HG03060 (cell line): ENCODE results near the gene ADCK2.
"Not testable (repeated sequence)": the region's sequence is repeated elsewhere in the genome, so short reads cannot be mapped to it uniquely, and the experiment has no call there.

Experiments used
- ATAC-seq: cut with Tn5 transposase; IDR thresholded peaks from one replicate; pipeline ENCODE4 v1.9.1; 2021; ENCODE audit warnings: low read depth, moderate number of reproducible peaks; ENCODE audit not compliant: unreplicated experiment

ADCK2 gene

DNA sequence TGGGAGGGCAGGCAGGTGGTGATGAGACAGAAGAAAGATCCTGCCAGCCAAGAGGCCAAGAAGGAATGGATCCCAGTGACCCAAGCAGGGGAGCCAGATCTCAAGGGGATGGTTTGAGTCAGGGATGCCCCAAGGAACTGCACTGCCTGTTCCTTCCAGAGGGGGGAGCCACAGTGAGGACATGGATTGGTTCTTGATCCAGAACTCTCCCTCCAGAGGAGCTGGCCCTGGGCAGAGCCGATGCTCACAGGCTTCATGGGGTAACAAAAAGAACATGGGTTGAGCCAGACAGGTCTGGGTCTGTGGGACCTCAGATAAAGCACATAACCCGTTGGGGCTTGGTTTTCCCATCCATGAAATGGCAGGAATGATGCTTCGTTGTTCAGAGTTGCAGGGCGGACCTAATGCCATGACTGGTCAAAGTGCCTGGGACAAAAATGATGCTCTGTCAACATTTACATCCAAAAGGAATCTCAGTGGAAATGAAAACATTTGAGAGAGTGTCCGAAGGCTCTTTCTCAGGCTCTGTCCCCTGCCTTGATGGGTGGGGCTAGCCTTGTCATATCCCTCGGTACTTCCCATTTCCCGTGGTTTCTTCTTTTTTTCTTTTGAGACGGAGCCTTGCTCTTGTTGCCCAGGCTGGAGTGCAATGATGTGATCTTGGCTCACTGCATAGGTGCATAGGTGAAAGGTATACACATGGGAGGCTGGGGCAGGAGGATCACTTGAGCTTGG, 27.4 kb upstream of the ADCK2 start:
- ATAC-seq: no peak

DNA sequence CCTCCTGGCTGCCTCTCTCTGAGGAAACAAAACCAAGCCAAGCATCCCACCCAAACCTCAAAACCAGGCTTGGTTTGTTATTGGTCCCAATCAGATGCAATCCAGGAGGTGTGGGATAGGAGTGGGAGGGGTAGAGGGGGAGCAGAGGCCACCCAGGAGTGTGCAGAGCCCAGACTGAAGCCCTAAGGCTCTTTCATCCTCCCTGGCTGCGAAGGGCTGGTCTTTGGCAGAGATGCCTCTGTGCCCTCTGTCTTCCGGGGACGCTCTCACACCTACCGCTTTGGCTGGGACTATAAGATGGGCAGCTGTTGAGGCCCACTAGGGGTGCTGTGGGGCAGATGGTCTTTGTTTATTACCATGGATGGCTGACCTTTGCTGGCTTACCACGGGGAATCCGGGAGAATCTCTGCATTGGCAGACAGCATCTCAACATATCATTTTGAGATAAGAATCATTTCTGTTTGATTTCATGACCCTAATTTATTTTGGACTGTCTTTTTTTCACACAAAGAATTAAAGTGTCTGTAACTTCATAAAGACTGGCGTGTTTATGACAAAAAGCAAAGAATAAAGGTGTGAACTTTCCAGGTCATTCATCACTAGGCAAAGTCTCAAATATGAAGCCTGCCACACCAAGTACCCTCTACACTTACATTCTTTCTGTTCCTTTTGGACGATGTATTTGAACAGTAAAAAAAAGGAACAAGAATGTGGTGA, 25.7 kb upstream of the ADCK2 start:
- ATAC-seq: no peak

DNA sequence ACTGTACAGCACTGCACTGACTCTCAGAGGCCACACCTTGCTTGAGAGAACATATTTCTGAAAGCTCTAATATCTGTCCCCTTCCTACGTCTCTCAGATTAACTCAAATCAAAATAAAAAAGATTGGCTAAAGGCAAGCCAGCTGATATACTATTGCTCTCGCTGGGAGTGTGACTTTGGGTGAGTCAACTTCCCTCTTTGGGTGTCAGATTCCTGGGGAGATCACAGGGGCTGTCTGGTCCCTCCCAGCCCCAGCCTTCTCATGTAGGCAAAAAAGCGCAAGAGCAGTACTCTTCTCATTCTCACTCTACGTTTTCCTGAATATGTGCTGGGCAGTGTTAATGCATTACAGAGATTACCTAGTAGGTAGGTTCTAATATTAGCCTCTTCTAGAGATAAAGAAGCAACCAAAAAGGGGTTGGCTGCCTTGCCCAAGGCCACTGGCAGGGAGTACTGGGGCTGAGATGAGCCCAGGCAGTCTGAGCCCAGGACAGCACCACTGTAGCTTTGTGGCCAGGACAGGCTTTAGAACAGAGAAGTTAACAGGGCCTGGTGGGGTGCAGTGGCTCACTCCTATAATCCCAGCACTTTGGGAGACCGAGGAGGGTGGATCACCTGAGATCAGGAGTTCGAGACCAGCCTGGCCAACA, 23.1 kb upstream of the ADCK2 start:
- ATAC-seq: no peak

DNA sequence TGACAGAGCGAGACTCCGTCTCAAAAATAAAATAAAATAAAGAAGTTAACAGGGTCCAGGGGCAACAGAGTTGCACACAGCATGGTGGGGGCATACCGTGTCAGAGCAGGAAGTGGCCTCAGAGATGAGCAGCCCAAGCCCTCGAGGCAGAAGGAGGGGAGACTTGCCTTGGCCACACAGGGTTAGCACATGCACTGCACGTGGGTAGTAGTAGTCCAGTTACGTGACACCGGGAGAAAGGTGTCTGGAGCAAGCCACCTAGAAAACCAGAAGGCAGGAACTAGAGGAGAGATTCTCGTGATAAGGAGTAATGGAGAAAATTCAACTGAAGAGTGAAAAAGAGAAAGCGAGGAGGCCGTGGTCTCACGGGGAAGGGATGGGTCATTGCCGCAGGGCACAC, 22.4 kb upstream of the ADCK2 start:
- no peak for ATAC-seq

DNA sequence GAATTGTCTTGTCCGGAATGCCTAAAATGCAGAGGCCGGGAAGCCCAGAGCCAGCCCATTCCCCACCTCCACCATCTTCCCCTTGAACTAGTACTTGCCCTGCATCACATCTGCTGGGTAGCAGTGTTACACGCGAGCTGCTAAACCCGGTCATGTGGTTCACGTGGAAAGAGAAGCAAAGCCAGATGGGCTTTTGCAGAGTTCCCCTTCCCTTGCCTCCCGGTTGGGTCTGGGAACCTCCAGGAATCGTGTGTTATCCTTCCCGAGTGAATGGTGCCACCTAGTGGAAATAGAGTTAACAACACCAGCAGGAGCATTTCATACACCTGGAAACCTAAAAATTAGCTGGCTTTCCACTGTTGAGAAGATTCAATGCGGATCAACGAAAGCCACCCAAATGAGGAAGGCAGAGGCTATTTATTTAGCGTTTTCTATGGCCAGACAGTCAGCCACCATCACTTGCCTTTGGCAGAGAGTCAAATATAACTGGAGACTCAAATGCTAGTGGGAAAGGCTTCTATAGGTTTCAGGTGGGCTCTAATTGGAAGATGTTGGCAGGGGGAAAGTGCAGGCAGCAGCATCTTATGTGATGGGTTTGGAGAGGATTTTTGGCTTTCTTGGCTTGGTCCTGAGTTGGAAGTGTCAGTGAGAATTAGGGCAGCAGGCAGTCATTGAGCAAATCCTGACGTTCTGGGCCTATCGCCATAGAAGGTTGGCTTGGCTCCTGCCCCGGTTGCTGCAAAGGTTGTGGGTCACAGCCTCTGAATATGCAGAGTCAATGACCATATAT, 19.2 kb upstream of the ADCK2 start:
- no peak for ATAC-seq

DNA sequence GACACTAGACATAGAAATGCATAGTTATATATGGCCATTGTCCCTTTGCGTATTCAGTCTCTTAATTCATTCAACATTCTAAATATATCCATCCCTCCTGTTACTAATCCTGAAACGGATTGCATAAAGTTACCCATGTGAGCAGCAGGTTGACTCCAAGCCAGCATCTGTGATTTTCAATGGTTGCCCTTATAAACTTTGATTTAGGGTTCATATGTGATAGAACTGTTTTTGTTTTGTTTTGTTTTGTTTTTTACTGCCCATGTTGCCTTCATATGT, 18.7 kb upstream of the ADCK2 start:
- no peak for ATAC-seq

DNA sequence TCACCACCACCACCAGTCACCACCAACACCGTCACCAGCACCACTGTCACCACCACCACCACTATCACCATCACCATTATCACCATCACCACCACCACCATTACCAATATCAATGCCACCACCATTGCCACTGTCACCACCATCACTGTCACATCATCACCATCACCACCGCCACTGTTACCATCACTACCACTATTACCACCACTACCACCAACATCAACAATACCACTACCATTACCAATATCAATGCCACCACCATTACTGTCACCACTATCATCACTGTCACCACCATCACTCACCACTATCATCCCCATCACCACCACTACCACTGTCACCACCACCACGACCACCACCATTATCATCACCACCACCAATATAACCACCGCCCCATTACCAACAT, 18.1 kb upstream of the ADCK2 start:
- no peak for ATAC-seq

DNA sequence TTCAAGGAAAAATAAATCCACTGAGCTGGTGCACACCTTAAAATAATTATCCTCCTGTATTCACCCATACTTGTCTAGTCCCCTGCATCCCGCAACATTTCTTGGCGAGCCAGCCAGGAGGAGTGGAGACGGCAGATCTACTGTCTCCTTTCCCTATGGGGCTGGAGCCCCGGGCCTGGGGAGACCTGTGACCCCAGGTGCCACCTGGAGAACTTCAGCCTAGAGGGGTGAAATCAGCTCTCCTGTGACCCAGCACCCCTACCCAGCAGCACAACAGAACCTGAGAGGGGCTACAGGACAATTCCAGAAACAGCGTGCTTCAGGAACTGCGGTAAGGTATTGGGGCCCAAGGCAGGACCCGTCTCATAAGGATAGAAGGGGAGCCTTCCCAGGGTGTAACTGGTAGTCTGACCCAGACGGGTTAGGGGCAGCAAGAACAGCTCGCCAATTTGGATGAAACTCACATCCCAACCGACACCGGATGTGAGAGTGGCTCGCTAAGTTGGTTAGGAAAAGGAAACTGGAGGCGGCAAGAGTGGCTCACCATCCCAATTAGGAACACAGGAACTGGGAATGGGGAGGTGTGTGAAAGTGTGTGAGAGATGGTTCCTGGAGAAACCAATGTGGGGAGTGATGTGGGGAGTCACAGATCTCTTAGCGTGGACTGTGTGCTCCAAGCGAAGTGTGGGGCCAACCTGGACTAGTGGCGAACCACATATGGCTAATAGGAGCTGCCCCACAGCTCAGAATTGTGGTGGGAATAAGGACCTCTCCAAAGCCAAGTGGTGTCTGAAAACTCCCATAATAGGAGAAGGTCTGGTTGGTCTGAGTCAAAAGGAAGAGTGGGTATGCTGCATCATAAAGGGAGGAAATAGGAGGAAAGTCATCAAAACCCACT, 17.0 kb upstream of the ADCK2 start:
- ATAC-seq: no peak

DNA sequence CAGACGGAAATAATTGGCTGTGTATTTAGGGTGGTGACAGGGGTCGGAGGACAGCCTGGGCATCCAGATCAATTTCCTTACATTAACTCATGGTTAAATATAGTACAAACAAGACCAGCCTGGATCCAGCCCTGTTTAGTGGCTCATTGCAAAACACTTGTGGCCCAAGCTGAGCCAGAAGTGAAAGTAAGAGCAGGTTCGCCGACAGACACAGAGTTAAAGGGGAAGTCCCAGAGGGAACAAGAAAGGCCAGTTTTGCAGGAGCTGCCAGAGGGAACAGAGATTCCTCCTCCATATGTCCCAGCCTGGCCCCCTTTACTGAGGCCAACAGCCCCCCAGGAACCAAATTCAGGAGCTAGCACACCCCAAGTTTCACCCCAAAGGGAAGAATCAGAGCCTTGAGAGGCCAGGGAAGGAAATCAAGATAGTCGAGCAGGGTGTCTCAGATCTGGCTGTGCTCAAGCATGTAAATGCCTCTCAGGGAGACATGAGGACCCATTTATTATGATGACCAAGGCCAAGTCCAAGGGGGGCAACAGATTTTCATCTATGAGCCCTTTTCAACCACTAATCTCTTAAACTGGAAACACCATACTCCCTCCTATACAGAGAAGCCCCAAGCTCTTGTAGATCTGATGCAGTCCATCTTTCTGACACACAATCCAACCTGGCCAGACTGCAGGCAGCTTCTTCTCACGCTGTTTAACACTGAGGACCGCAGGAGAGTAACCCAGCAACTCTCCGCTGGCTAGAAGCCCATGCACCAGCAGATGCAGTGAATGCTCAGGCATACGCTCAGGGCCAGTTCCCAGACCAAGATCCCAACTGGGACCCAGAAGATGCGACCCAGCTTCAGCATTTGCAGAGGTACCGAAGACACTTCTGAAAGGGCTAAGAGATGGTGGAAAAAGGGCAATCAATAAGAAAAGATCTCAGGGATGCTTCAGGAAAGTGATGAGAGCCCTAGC, 15.9 kb upstream of the ADCK2 start:
- no peak for ATAC-seq

DNA sequence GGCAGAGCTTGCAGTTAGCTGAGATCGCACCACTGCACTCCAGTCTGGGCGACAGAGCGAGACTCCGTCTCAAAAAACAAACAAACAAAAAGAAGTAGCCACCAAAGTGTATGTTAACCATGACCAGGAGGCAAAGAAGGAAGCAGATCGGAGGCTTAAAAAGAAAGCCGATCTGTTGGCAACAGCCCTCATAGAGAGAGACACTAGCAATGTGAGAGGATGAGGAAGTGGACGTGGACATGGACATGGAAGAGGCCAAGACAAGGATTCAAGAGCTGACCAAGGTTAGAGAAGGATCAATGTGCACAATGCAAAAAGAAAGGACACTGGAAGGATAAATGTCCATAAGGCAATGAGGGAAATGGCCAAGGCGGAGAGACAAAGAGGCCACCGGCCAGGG, 14.9 kb upstream of the ADCK2 start:
- ATAC-seq: no peak

DNA sequence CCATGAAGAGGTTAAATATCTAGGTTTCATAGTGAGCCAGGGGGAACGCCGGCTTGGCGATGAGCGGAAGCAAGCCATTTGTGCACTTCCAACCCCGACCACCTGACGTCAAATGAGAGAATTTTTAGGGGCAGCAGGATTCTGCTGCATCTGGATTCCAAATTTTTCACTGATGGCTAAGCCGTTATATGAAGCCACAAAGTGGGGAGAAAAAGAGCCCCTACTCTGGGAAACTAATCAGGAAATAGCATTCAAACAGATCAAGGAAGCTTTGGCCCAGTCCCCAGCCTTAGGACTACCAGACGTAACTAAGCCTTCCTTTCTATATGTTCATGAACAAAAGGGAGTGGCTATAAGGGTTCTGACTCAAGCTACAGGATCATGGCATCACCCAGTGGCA, 12.9 kb upstream of the ADCK2 start:
- no peak for ATAC-seq

DNA sequence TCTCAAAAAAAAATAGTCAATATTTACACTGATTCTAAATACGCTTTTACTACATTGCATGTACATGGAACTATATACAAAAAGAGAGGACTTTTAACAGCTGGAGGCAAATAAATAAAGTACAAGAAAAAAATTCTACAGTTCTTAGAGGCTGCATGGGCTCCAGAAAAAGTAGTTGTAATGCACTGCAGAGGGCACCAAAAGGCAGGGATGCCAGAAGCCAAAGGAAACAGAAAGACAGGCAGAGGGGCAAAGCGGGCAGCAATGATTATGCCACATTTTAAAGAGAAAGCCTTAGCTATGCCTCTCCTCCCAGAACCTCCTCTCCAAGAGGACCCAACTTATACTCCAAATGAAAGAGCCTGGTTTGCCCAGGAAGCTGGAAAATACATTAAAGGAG, 11.6 kb upstream of the ADCK2 start:
- ATAC-seq: no peak

DNA sequence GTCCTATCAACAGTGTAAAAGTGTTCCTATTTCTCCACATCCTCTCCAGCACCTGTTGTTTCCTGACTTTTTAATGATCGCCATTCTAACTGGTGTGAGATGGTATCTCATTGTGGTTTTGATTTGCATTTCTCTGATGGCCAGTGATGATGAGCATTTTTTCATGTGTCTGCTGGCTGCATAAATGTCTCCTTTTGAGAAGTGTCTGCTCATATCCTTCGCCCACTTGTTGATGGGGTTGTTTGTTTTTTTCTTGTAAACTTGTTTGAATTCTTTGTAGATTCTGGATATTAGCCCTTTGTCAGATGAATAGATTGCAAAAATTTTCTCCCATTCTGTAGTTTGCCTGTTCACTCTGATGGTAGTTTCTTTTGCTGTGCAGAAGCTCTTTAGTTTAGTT, 9.8 kb upstream of the ADCK2 start:
- ATAC-seq: not testable (repeated sequence)

DNA sequence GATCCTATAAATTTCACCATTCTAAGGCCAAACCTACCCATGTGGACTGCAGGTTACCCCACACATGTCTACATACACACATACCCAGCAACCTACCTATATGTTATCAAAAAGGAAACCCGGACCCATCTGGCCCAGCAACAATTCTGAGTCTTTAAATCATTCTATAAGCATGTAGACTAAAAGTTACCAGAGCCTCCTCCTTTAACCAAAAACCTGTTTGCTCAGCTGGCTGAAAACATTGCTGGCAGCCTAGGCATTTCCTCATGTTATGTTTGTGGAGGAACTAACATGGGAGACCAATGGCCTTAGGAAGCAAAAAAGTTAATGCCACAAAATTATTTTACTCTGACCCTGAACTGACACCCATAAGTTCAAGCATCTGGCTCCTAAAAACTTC, 5.3 kb upstream of the ADCK2 start:
- ATAC-seq: no peak

DNA sequence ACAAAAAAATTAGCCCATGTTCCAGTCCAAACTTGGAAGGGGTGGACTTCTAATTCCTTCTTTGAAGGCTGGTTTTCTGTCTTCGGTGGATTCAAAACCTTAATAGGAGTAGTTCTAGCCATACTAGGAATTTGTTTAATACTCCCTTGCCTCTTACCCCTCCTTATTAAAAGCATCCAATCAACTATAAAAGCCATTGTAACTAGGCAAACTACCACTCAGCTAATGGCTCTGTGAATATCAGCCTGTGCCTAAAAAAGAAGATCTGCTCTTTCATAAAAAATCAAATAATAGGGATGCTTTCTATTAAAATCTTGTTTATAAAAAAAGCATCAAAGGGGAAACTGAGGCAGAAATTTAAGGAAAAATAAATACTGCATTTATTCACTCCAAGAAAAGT, 4.1 kb upstream of the ADCK2 start:
- no peak for ATAC-seq

DNA sequence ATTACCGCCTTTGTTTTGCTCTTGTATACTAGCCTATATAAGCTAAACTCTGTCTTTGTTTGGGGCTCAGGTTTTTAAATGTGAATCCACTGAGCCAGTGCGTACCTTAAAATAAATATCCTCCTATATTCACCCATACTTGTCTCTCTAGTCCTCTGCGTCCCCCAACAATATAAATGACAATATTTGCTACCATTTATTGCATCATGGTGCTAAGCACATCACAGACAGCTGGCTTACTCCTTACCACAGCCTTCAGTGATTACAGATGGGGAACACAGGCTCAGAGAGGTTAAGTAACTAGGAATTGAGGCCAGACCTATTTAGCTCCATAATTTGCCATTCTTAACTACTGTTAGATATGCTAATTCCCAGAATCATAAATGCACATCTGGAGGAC, 3.4 kb upstream of the ADCK2 start:
- no peak for ATAC-seq

DNA sequence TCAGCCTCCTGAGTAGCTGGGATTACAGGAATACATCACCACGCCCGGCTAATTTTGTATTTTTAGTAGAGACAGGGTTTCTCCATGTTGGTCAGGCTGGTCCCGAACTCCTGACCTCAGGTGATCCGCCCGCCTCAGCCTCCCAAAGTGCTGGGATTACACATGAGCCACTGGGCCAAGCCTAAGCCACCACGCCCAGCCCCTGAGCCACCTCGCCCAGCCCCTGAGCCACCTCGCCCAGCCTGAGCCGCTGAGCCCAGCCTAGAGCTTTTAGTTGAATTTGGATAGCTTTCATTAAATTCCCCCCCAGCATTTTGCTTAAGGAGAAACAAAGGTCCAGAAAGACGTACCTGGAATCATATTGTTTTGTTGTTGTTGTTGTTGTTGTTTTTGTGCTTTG, 2.9 kb upstream of the ADCK2 start:
- not testable (repeated sequence) for ATAC-seq

DNA sequence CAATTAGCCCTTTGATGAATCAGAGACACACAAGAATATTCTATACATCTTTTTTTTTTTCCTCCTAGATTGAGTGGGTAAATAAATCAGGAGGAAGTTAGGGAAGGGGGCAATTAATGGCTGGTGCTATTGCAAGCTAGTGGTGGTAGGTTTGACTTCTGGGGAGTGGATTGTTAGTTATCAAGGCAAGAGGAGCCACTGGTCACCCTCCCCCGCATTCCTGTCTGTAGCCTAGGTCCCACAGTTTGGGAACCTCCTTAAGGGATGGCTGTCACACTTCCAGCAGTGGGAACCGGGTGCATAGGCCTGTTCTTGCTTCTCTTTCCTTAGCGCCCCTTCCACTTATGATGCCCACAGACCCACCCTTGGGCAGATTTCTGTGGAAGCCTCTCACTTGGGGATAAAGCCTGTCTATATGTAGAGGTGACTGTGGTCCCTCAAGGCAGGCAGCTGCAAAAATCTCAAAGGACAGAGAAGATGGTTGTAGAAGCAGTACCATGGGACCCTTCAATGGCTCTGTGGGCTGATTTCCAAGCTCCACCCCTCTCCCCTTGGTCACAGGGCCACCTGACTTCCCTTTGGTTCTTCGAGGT, 2.3 kb upstream of the ADCK2 start:
- ATAC-seq: no peak

DNA sequence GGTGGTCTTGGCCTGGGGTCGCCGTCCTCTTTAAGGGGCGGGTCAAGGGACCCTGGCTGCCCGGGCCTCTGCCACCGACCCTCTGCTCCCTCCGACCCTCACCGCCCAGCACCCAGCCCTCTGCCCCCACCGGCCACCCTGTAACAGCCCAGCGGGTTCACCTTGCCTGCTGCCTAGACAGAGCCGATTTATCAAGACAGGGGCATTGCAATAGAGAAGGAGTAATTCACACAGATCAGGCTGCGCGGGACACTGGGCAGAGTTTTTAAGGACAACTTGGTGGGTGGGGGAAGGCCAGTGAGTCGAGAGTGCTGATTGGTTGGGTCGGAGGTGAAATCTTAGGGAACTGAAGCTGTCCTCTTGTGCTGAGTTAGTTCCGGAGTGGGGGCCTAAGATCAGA, 779 bp upstream of the ADCK2 start:
- ATAC-seq: no peak
